OCI-LY3 (cell line): ENCODE data around the gene TRIM33.

Experiments used
- CTCF ChIP-seq: fragments of 200-600, 300-600 bp; sonication (generic); IDR thresholded peaks from 2 replicates; pipeline ENCODE4 v1.5.1; 2014; ENCODE audit warnings: antibody characterized with exemption, low read length, low read depth
- EZH2phosphoT487 ChIP-seq: fragments of 200-600 bp; shearing (Covaris generic); IDR thresholded peaks from 2 replicates; pipeline ENCODE4 v1.6.1; 2018; ENCODE audit warnings: antibody characterized with exemption, mixed run types, low read depth

- TF ChIP-seq CTCF = no peak
- TF ChIP-seq EZH2phosphoT487 = no peak
These were observed 131.0 kb downstream of the TRIM33 start for GRCh38 chr1:114379987-114380386.
